ENCODE results near the gene SVOPL. TPM values are rescaled to one million over a fixed set of nuclear protein-coding genes. Genes with fewer than 3 reads are reported as not detected.

SVOPL gene
- total RNA-seq, 1 experiment from 2014 or later = not detected

DNA sequence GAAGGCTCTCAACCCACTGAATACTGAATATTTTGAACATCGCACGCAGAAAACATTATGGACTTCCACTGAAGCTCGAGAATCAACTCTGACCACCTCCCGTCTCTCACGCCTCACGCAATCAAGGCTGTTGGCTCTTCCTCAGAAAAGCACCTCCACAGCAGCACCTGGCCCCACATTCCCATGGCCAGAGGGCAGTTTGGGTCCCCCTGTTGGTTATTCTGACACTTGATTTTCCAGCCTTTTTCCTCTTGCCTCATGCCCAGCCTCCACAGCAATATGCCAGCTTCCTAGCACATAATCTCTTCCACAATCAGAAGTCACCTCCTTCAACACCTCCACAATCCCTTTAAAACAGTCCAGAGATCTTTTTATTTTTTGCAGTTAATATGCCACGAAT, 55.9 kb downstream of the SVOPL start:
- H3K36me3 ChIP-seq (ENCODE audit: control insufficient read depth, insufficient read depth, low read length) = no peaks in the 10 kb centered on the region
- TF ChIP-seq SIN3A (IDR thresholded peaks at IDR 0.05; ENCODE audit: borderline replicate concordance, insufficient read depth, low read depth, low read length) = no peak
- no peak for TF ChIP-seq POLR2AphosphoS5 (IDR thresholded peaks at IDR 0.05; ENCODE audit: low read depth, low read length)
- no peak for TF ChIP-seq TCF7L2 (IDR thresholded peaks at IDR 0.05; ENCODE audit: low read depth, low read length)
- TF ChIP-seq, protein P1, sequence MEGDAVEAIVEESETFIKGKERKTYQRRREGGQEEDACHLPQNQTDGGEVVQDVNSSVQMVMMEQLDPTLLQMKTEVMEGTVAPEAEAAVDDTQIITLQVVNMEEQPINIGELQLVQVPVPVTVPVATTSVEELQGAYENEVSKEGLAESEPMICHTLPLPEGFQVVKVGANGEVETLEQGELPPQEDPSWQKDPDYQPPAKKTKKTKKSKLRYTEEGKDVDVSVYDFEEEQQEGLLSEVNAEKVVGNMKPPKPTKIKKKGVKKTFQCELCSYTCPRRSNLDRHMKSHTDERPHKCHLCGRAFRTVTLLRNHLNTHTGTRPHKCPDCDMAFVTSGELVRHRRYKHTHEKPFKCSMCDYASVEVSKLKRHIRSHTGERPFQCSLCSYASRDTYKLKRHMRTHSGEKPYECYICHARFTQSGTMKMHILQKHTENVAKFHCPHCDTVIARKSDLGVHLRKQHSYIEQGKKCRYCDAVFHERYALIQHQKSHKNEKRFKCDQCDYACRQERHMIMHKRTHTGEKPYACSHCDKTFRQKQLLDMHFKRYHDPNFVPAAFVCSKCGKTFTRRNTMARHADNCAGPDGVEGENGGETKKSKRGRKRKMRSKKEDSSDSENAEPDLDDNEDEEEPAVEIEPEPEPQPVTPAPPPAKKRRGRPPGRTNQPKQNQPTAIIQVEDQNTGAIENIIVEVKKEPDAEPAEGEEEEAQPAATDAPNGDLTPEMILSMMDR (IDR thresholded peaks at IDR 0.05) = no peak; the same call in 1 of the 2 replicates
- TF ChIP-seq, protein P2, sequence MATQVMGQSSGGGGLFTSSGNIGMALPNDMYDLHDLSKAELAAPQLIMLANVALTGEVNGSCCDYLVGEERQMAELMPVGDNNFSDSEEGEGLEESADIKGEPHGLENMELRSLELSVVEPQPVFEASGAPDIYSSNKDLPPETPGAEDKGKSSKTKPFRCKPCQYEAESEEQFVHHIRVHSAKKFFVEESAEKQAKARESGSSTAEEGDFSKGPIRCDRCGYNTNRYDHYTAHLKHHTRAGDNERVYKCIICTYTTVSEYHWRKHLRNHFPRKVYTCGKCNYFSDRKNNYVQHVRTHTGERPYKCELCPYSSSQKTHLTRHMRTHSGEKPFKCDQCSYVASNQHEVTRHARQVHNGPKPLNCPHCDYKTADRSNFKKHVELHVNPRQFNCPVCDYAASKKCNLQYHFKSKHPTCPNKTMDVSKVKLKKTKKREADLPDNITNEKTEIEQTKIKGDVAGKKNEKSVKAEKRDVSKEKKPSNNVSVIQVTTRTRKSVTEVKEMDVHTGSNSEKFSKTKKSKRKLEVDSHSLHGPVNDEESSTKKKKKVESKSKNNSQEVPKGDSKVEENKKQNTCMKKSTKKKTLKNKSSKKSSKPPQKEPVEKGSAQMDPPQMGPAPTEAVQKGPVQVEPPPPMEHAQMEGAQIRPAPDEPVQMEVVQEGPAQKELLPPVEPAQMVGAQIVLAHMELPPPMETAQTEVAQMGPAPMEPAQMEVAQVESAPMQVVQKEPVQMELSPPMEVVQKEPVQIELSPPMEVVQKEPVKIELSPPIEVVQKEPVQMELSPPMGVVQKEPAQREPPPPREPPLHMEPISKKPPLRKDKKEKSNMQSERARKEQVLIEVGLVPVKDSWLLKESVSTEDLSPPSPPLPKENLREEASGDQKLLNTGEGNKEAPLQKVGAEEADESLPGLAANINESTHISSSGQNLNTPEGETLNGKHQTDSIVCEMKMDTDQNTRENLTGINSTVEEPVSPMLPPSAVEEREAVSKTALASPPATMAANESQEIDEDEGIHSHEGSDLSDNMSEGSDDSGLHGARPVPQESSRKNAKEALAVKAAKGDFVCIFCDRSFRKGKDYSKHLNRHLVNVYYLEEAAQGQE (IDR thresholded peaks at IDR 0.05; ENCODE audit: insufficient read depth in 1 of 2, low read depth in 2 of 2, low read length in 1 of 2) = no peak
- no TSS peak for BruUV-seq (replicated peaks)
- in situ Hi-C loops (cut with HindIII; ENCODE audit: low pct_unique_long_range_greater_than_20kb, low sequenced_read_pairs) (no loop called here), intact Hi-C loops (cut with micrococcal nuclease; ENCODE audit: unreplicated experiment) (no loop called here)
- no peak overlapping the region for H3K27ac ChIP-seq (ENCODE audit: low read length)
- H3K4me3 ChIP-seq (ENCODE audit: low read depth in 2 of 2, low read length in 2 of 2) = no peak overlapping the region
- ChIA-PET CTCF (no interaction called here), POLR2A (no interaction called here)
- no peaks in the 10 kb centered on the region for H3K4me1 ChIP-seq (ENCODE audit: control insufficient read depth, insufficient read depth, low read length)
- ATAC-seq = no peak
- DNase-seq (ENCODE audit: low read depth, low spot score) = no peak
- H3K27me3 ChIP-seq (ENCODE audit: control insufficient read depth, insufficient read depth, low read length) = no peaks in the 10 kb centered on the region
- H3K9me3 ChIP-seq (ENCODE audit: control insufficient read depth, insufficient read depth, low read depth, low read length) = no peaks in the 10 kb centered on the region

DNA sequence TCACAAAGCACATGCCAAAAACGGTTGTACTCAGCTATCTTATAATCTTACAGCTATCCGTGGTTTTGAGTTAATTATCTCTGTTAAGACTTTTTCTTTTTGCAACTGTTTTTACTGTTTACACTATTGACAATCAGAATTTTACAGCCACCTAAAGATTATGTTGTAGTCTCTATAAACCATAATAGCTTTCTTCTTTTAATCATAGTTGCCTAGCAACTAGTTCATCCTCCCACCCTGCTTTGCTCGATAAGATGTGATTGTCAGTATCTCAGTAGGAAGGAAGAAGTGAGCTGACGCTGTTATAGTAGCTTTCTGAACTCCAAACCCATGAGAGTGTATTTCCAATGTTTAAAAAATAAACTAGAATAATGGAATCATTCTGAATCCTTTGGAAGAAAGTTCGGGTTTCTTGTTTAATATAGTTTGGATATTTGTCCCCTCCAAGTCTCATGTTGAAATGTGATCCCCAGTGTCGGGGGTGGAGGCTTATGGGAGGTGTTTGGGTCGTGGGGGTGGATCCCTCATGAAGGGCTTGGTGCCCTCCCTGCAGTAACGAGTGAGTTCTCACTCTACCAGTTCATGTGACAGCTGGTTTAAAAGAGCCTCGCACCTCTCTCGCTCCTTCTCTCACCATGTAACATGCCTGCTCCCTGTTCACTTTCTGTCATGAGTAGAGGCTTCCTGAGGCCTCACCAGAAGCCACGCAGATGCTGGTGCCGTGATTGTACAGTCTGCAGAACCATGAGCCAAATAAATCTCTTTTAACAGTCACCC, 68.1 kb downstream of the SVOPL start:
- no peak for DNase-seq (ENCODE audit: low read depth, low spot score)
- H3K4me3 ChIP-seq (ENCODE audit: low read depth in 2 of 2, low read length in 2 of 2) = no peak overlapping the region
- ChIA-PET CTCF (no interaction called here), POLR2A (no interaction called here)
- TF ChIP-seq POLR2AphosphoS5 (IDR thresholded peaks at IDR 0.05; ENCODE audit: low read depth, low read length) = no peak
- no peak for ATAC-seq
- intact Hi-C loops (cut with micrococcal nuclease; ENCODE audit: unreplicated experiment) (no loop called here), in situ Hi-C loops (cut with HindIII; ENCODE audit: low pct_unique_long_range_greater_than_20kb, low sequenced_read_pairs) (no loop called here)
- BruUV-seq (replicated peaks) = no TSS peak
- no peaks in the 10 kb centered on the region for H3K36me3 ChIP-seq (ENCODE audit: control insufficient read depth, insufficient read depth, low read length)
- H3K4me1 ChIP-seq (ENCODE audit: control insufficient read depth, insufficient read depth, low read length) = no peaks in the 10 kb centered on the region
- H3K27ac ChIP-seq (ENCODE audit: low read length) = no peak overlapping the region
- H3K9me3 ChIP-seq (ENCODE audit: control insufficient read depth, insufficient read depth, low read depth, low read length) = no peaks in the 10 kb centered on the region
- peaks cover 2% of the 10 kb centered on the region; the same call in 1 of the 2 replicates for H3K27me3 ChIP-seq (ENCODE audit: control insufficient read depth, insufficient read depth, low read length)

DNA sequence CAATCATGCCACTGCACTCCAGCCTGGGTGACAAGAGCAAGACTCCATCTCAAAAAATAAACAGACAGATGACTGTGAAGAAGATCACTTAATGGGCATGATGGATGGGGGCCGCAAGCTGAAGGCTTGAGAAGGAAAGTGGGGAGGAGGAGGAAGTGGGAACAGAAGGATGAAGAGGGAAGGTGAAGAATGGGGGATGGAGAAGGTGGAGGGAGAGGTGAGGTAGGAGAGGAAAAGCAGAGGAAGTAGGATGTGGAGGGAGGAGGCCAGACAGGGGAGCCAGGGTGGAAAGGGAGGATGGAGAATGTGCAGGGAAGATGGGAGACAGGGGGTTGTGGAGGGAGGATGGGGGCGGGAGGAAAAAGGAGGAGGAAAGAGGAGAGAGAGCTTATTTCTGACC, 68.8 kb downstream of the SVOPL start:
- H3K4me1 ChIP-seq (ENCODE audit: control insufficient read depth, insufficient read depth, low read length) = no peaks in the 10 kb centered on the region
- H3K4me3 ChIP-seq (ENCODE audit: low read depth in 2 of 2, low read length in 2 of 2) = no peak overlapping the region
- in situ Hi-C loops (cut with HindIII; ENCODE audit: low pct_unique_long_range_greater_than_20kb, low sequenced_read_pairs) = no loop called here
- peaks cover 2% of the 10 kb centered on the region; the same call in 1 of the 2 replicates for H3K27me3 ChIP-seq (ENCODE audit: control insufficient read depth, insufficient read depth, low read length)
- H3K36me3 ChIP-seq (ENCODE audit: control insufficient read depth, insufficient read depth, low read length) = no peaks in the 10 kb centered on the region
- H3K9me3 ChIP-seq (ENCODE audit: control insufficient read depth, insufficient read depth, low read depth, low read length) = no peaks in the 10 kb centered on the region
- TF ChIP-seq, protein P1 (IDR thresholded peaks at IDR 0.05) = no peak
- TF ChIP-seq SIN3A (IDR thresholded peaks at IDR 0.05; ENCODE audit: borderline replicate concordance, insufficient read depth, low read depth, low read length) (no peak), TCF7L2 (IDR thresholded peaks at IDR 0.05; ENCODE audit: low read depth, low read length) (no peak), POLR2AphosphoS5 (IDR thresholded peaks at IDR 0.05; ENCODE audit: low read depth, low read length) (no peak)
- no peak for DNase-seq (ENCODE audit: low read depth, low spot score)
- CTCF ChIA-PET = no interaction called here
- POLR2A ChIA-PET = no interaction called here
- no TSS peak for BruUV-seq (replicated peaks)
- H3K27ac ChIP-seq (ENCODE audit: low read length) = no peak overlapping the region
- intact Hi-C loops (cut with micrococcal nuclease; ENCODE audit: unreplicated experiment) = no loop called here
- no peak for ATAC-seq
